HL-60 (cell line): ENCODE results near the gene TRIO.
"Not testable (repeated sequence)": the region's sequence is repeated elsewhere in the genome, so short reads cannot be mapped to it uniquely, and the experiment has no call there.

ENCODE experiments used
- DNase-seq, 2 experiments: peaks; one replicate each; pipeline ENCODE4 v3.0.0-alpha.2; 2010 to 2020; ENCODE audit warnings: low read depth in 1 of 2, low spot score in 1 of 2
- H3K27ac ChIP-seq: fragments of 250-450 bp; sonication (Bioruptor Pico); replicated peaks from 2 replicates; pipeline ENCODE4 v1.5.1; 2020; ENCODE audit warnings: mild to moderate bottlenecking, moderate library complexity
- H3K27me3 ChIP-seq: fragments of 250-450 bp; sonication (Bioruptor Pico); 2 replicates; pipeline ENCODE4 v1.5.1; 2021; ENCODE audit warnings: mild to moderate bottlenecking, moderate library complexity; ENCODE audit not compliant: insufficient read depth, poor library complexity, severe bottlenecking
- H3K4me3 ChIP-seq: replicated peaks from 2 replicates; pipeline ENCODE4 v1.5.1; 2011; ENCODE audit warnings: mild to moderate bottlenecking, control low read depth, low read length; ENCODE audit not compliant: insufficient read depth
- GABPA ChIP-seq: IDR thresholded peaks from 2 replicates; pipeline ENCODE4 v1.6.1; 2012; ENCODE audit warnings: low read depth
- POLR2AphosphoS5 ChIP-seq: IDR thresholded peaks from 2 replicates; pipeline ENCODE4 v1.6.1; 2012; ENCODE audit warnings: low read depth
- SPI1 ChIP-seq: IDR thresholded peaks from 2 replicates; pipeline ENCODE4 v1.6.1; 2012; ENCODE audit warnings: low read depth, mild to moderate bottlenecking, borderline replicate concordance
- TF ChIP-seq, protein P1 (sequence below): IDR thresholded peaks from one replicate; pipeline ENCODE4 v1.5.1; 2011; ENCODE audit warnings: low read length, control low read depth, inconsistent platforms; ENCODE audit not compliant: insufficient read depth
- TF ChIP-seq, protein P2 (sequence below): IDR thresholded peaks from 2 replicates; pipeline ENCODE4 v1.6.1; 2012; ENCODE audit warnings: low read depth; ENCODE audit not compliant: insufficient replicate concordance

TRIO gene

DNA sequence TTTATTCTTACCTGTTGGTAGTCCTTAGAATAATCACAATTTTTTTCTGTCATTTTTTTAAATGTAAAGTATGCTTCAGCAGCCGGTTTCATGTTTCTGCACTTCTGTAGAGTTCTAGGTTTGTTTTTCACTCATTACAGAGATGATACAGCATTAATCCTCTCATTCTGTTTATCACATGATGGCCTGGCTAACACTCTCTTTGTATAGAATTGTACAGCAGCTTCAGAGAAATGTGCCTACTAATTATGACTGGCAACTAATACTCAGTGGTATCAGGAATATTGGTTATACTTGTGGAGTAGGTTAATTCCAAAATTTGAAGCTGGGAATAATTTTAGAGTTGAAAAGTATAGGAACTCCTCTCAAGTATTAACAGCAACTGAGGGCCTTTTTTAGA, 245.6 kb downstream of the TRIO start:
- Histone ChIP-seq H3K4me3 (no peak overlapping the region), H3K27me3 (no peaks in the 10 kb centered on the region), H3K27ac (no peak overlapping the region)
- TF ChIP-seq POLR2AphosphoS5 (no peak), SPI1 (no peak), GABPA (no peak)
- TF ChIP-seq, protein P1, sequence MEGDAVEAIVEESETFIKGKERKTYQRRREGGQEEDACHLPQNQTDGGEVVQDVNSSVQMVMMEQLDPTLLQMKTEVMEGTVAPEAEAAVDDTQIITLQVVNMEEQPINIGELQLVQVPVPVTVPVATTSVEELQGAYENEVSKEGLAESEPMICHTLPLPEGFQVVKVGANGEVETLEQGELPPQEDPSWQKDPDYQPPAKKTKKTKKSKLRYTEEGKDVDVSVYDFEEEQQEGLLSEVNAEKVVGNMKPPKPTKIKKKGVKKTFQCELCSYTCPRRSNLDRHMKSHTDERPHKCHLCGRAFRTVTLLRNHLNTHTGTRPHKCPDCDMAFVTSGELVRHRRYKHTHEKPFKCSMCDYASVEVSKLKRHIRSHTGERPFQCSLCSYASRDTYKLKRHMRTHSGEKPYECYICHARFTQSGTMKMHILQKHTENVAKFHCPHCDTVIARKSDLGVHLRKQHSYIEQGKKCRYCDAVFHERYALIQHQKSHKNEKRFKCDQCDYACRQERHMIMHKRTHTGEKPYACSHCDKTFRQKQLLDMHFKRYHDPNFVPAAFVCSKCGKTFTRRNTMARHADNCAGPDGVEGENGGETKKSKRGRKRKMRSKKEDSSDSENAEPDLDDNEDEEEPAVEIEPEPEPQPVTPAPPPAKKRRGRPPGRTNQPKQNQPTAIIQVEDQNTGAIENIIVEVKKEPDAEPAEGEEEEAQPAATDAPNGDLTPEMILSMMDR: no peak
- TF ChIP-seq, protein P2, sequence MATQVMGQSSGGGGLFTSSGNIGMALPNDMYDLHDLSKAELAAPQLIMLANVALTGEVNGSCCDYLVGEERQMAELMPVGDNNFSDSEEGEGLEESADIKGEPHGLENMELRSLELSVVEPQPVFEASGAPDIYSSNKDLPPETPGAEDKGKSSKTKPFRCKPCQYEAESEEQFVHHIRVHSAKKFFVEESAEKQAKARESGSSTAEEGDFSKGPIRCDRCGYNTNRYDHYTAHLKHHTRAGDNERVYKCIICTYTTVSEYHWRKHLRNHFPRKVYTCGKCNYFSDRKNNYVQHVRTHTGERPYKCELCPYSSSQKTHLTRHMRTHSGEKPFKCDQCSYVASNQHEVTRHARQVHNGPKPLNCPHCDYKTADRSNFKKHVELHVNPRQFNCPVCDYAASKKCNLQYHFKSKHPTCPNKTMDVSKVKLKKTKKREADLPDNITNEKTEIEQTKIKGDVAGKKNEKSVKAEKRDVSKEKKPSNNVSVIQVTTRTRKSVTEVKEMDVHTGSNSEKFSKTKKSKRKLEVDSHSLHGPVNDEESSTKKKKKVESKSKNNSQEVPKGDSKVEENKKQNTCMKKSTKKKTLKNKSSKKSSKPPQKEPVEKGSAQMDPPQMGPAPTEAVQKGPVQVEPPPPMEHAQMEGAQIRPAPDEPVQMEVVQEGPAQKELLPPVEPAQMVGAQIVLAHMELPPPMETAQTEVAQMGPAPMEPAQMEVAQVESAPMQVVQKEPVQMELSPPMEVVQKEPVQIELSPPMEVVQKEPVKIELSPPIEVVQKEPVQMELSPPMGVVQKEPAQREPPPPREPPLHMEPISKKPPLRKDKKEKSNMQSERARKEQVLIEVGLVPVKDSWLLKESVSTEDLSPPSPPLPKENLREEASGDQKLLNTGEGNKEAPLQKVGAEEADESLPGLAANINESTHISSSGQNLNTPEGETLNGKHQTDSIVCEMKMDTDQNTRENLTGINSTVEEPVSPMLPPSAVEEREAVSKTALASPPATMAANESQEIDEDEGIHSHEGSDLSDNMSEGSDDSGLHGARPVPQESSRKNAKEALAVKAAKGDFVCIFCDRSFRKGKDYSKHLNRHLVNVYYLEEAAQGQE: no peak
- DNase-seq: no peak

DNA sequence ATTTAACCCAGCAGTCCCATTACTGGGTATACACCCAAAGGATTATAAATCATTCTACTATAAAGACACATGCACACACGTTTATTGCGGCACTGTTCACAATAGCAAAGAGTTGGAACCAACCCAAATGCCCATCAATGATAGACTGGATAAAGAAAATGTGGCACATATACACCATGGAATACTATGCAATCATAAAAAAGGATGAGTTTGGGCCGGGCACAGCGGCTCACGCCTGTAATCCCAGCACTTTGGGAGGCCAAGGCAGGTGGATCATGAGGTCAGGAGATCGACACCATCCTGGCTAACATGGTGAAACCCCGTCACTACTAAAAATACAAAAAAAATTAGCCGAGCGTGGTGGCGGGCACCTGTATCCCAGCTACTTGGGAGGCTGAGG, 249.4 kb downstream of the TRIO start:
- not testable (repeated sequence) for H3K27ac ChIP-seq, H3K27me3 ChIP-seq, H3K4me3 ChIP-seq, DNase-seq

DNA sequence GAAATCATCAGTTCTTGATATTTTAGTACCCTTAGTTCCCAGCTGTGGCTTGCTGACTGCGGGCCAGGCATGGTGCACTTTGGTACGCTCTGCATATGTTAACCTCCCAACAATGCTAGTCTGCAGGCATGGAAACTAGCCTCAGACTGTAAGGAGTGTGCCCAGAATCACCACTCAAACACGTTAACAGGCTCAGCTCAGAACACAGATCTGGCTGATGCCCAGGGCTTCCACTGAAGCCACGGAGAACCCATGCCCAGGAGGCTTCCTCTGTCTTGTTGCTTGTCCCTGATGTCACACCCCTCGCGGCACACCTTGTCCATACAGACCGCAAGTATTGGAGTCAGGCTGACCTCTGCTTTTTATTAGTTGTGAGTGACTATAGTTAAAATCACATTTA, 251.2 kb downstream of the TRIO start:
- no peak for TF ChIP-seq GABPA
- TF ChIP-seq, protein P2: no peak
- no peak for TF ChIP-seq SPI1
- TF ChIP-seq, protein P1: no peak
- TF ChIP-seq POLR2AphosphoS5: no peak
- no peak for DNase-seq
- H3K4me3 ChIP-seq: no peak overlapping the region
- no peaks in the 10 kb centered on the region for H3K27me3 ChIP-seq
- no peak overlapping the region for H3K27ac ChIP-seq

- no peak for DNase-seq
- TF ChIP-seq POLR2AphosphoS5 (no peak), GABPA (no peak), SPI1 (no peak)
- TF ChIP-seq, protein P1: no peak
- TF ChIP-seq, protein P2: no peak
- Histone ChIP-seq H3K27ac (no peak overlapping the region), H3K4me3 (no peak overlapping the region), H3K27me3 (no peaks in the 10 kb centered on the region)
Observed at GRCh38 chr5:14395411-14395810, 252.3 kb downstream of the TRIO start.
